GM12878 (cell line): ENCODE data around the gene BCAS4. TPM values are rescaled to one million over a fixed set of nuclear protein-coding genes. Genes with fewer than 3 reads are reported as not detected.

Experiments
- ATAC-seq: fragments of 200-7000 bp; cut with Tn5 transposase; 3 replicates; pipeline ENCODE4 v1.9.1; 2020; ENCODE audit warnings: mild to moderate bottlenecking, moderate library complexity
- BruUV-seq: library from RNA; stranded (reverse); fragments of 400-500 nt; replicated peaks from 2 replicates; lab custom pipeline; 2021; lab: Mats Ljungman, UMichigan
- CTCF ChIA-PET: fragments of 300-600 bp; sonication (Branson Sonifier 250); formaldehyde crosslinking; extraction: SDS; loops from one replicate; lab custom pipeline; 2021; ENCODE audit warnings: inconsistent platforms; lab: Yijun Ruan, JAX
- POLR2A ChIA-PET: fragments of 350-600 bp; formaldehyde crosslinking; extraction: SDS; loops from one replicate; lab custom pipeline; 2021; ENCODE audit warnings: inconsistent platforms; lab: Charles Lee
- RAD21 ChIA-PET: fragments of 300-600 bp; sonication (Branson Sonifier 250); formaldehyde crosslinking; loops from one replicate; lab custom pipeline; 2023; ENCODE audit warnings: antibody characterized with exemption; ENCODE audit not compliant: unreplicated experiment; lab: Charles Lee
- SMC1A ChIA-PET: fragments of 300-600 bp; sonication (Branson Sonifier 250); formaldehyde crosslinking; loops from one replicate; lab custom pipeline; 2023; ENCODE audit not compliant: unreplicated experiment, uncharacterized antibody; lab: Charles Lee
- DNase-seq: peaks from one replicate; pipeline ENCODE4 v3.0.0-alpha.2; 2011; ENCODE audit warnings: low read depth, low spot score
- FAIRE-seq: peaks from 3 replicates; lab custom pipeline; 2011; peaks lifted over from hg19 to GRCh38; lab: Jason Lieb, UNC
- H2AFZ ChIP-seq: 2 replicates; pipeline ENCODE4 v1.6.0; 2011; ENCODE audit warnings: low read depth, low read length, control low read depth; ENCODE audit not compliant: control insufficient read depth
- H3K27ac ChIP-seq: 2 replicates; pipeline ENCODE4 v1.5.1; 2011; ENCODE audit warnings: control low read depth; ENCODE audit not compliant: control insufficient read depth, insufficient read depth
- H3K27me3 ChIP-seq, 2 experiments: replicated peaks in 1 of 2; 2 replicates each; pipeline versions ENCODE4 v1.6.0 to v1.6.1; 2011; ENCODE audit warnings: low read length in 1 of 2; ENCODE audit not compliant: control insufficient read depth in 2 of 2, insufficient read depth in 2 of 2
- H3K36me3 ChIP-seq, 2 experiments: 2 replicates each; pipeline ENCODE4 v1.5.1; 2011; ENCODE audit warnings: low read length in 1 of 2; ENCODE audit not compliant: control insufficient read depth in 2 of 2, insufficient read depth in 2 of 2
- H3K4me1 ChIP-seq: 2 replicates; pipeline ENCODE4 v1.6.1; 2011; ENCODE audit warnings: mild to moderate bottlenecking, low read length, moderate library complexity, mixed read lengths; ENCODE audit not compliant: control insufficient read depth, insufficient read depth
- H3K4me2 ChIP-seq: 2 replicates; pipeline ENCODE4 v1.6.0; 2011; ENCODE audit warnings: control low read depth; ENCODE audit not compliant: control insufficient read depth, insufficient read depth
- H3K4me3 ChIP-seq: fragments of 200-600 bp; sonication (generic); 2 replicates; pipeline ENCODE4 v1.5.1; 2016
- H3K79me2 ChIP-seq: 2 replicates; pipeline ENCODE4 v1.6.0; 2011; ENCODE audit warnings: low read length; ENCODE audit not compliant: control insufficient read depth, insufficient read depth
- H3K9ac ChIP-seq: 2 replicates; pipeline ENCODE4 v1.8.0; 2011; ENCODE audit warnings: low read length, control low read depth, mixed read lengths; ENCODE audit not compliant: control insufficient read depth, insufficient read depth
- H3K9me3 ChIP-seq: replicated peaks from 3 replicates; pipeline ENCODE4 v1.5.1; 2011; ENCODE audit warnings: mild to moderate bottlenecking, low read length; ENCODE audit not compliant: control insufficient read depth, insufficient read depth
- H4K20me1 ChIP-seq: 2 replicates; pipeline ENCODE4 v1.6.0; 2011; ENCODE audit not compliant: control insufficient read depth, insufficient read depth
- ETV6 ChIP-seq, 2 experiments: fragments of 450-650 bp in 1 of 2; IDR thresholded peaks in 1 of 2; conservative IDR thresholded peaks in 1 of 2; 2 replicates each; pipeline ENCODE4 v1.6.1; 2014; ENCODE audit warnings: antibody characterized with exemption in 1 of 2, borderline replicate concordance in 1 of 2, low read depth in 1 of 2, mild to moderate bottlenecking in 1 of 2, moderate library complexity in 1 of 2
- IKZF2 ChIP-seq, 2 experiments: fragments of 450-650 bp; IDR thresholded peaks; 2 replicates each; pipeline ENCODE4 v1.6.1; 2017; ENCODE audit warnings: mild to moderate bottlenecking in 2 of 2, moderate library complexity in 2 of 2
- NFXL1 ChIP-seq: fragments of 450-650 bp; IDR thresholded peaks from 2 replicates; pipeline ENCODE4 v1.6.1; 2017; ENCODE audit warnings: antibody characterized with exemption, mild to moderate bottlenecking, borderline replicate concordance
- NR2C1 ChIP-seq: fragments of 450-650 bp; IDR thresholded peaks from 2 replicates; pipeline ENCODE4 v1.6.1; 2017; ENCODE audit warnings: antibody characterized with exemption, mild to moderate bottlenecking, moderate library complexity
- SMARCA5 ChIP-seq: fragments of 450-650 bp; IDR thresholded peaks from 2 replicates; pipeline ENCODE4 v1.6.1; 2017; ENCODE audit warnings: mild to moderate bottlenecking
- SP1 ChIP-seq: IDR thresholded peaks from one replicate; pipeline ENCODE4 v1.6.1; 2011; ENCODE audit warnings: low read depth, low read length
- WGBS: methylation state at CpG from one replicate; pipeline ENCODE4 v1.1.6; 2016; ENCODE audit warnings: low lambda C conversion rate; ENCODE audit not compliant: insufficient replicate concordance, insufficient coverage; ENCODE audit errors: missing lambda C conversion rate; 5-methylcytosine and 5-hydroxymethylcytosine counted together
- in situ Hi-C: fragments of 300-500 bp; cut with MboI; formaldehyde crosslinking; loops from 9 replicates; pipeline ENCODE4 v1.14.3; 2018; ENCODE audit warnings: mixed read lengths
- intact Hi-C: fragments of 100-400 bp; cut with micrococcal nuclease; formaldehyde crosslinking; loops from one replicate; pipeline ENCODE4 v1.14.2; 2022; ENCODE audit not compliant: unreplicated experiment
- polyA plus RNA-seq, 11 experiments: library from polyadenylated mRNA; depleted of rRNA in 4 of 11; unstranded in 6 of 11; stranded (reverse) in 5 of 11; fragments of >200 nt; fragmentation: Nextera tagmentation in 4 of 11; fragmentation: Illumina TruSeq in 1 of 11; extraction: Ambion mirVana in 4 of 11; extraction: Trizol in 1 of 11; gene quantifications; 1 replicate in 1 of 11; 2 replicates in 10 of 11; pipeline versions ENCODE4 v1.2.1 to v1.2.3, GENCODE V29; 2011 to 2016; ENCODE audit warnings: inconsistent platforms in 2 of 11, missing spikeins in 2 of 11, low read depth in 1 of 11
- total RNA-seq, 4 experiments: library from RNA; depleted of rRNA in 3 of 4; stranded (reverse); fragments of >200 nt in 3 of 4; fragmentation: Illumina TruSeq in 1 of 4; extraction: Trizol in 1 of 4; gene quantifications; 2 replicates each; pipeline versions ENCODE4 v1.2.1 to v1.2.3, GENCODE V29; 2013 to 2021

BCAS4 gene
- total and polyA plus RNA-seq, 10 of the 15 experiments (the other 5 are each of a cell fraction or from before 2014, with no cell fraction given): 14.8 to 214 (median 65.3) TPM

DNA sequence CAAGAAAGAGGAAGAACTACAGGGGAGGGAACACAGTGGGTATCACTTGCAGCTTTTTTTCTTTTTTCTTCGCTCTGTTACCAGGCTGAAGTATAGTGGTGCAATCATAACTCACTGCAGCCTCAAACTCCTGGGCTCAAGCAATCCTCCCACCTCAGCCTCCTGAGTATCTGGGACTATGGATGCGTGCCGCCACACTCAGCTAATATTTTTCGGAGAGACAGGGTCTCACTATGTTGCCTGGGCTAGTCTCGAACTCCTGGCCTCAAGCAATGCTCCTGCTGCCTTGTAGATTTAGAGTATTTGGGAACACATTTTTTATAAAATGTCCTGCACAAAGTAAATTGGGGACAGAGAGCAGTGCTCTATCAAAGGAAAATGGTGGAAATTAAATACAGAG lies 35.2 kb upstream of the BCAS4 start:
- Histone ChIP-seq H3K79me2 (no peaks in the 10 kb centered on the region), H3K36me3 (no peaks in the 10 kb centered on the region), H4K20me1 (no peaks in the 10 kb centered on the region), H3K9me3 (no peaks in the 10 kb centered on the region), H3K27me3 (no peaks in the 10 kb centered on the region), H2AFZ (no peak overlapping the region), H3K4me2 (no peak overlapping the region), H3K27ac (no peak overlapping the region), H3K9ac (no peak overlapping the region), H3K4me1 (no peaks in the 10 kb centered on the region), H3K4me3 (no peak overlapping the region)
- intact Hi-C loops: no loop called here
- CTCF ChIA-PET: no interaction called here
- no peak for ATAC-seq
- no TSS peak for BruUV-seq
- TF ChIP-seq SP1 (no peak), NFXL1 (0 out of 2 replicates have a peak, but pooled peaks have one; percentile 50)
- no peak for DNase-seq
- in situ Hi-C loops: no loop called here
- RAD21 ChIA-PET: no interaction called here
- 62% methylated on average over 5 of the region's 5 CpGs for WGBS
- no peak for FAIRE-seq
- POLR2A ChIA-PET: no interaction called here
- SMC1A ChIA-PET: no interaction called here

DNA sequence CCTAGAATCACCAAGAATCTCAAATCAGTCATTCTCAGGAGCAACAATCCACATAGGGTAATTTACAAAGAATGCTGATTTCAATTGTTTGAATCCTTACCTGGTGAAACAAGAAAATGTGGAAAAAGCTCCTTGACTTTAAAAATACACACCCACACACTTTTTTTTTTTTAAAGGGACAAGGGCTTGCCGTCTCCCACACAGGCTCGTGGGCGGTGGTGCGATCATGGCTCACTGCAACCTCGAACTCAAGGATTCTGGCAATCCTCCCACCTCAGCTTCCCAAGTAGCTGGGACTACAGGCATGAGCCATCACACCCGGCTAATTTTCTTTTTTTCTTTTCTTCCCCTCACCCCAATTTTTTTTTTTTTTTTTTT lies 32.8 kb upstream of the BCAS4 start:
- ATAC-seq (no peak), FAIRE-seq (no peak), DNase-seq (no peak)
- BruUV-seq: no TSS peak
- Histone ChIP-seq H3K27me3 (no peaks in the 10 kb centered on the region), H3K79me2 (no peaks in the 10 kb centered on the region), H4K20me1 (no peaks in the 10 kb centered on the region), H3K4me2 (no peak overlapping the region), H3K36me3 (no peaks in the 10 kb centered on the region), H3K9ac (no peak overlapping the region), H3K27ac (no peak overlapping the region), H3K4me1 (no peaks in the 10 kb centered on the region), H2AFZ (no peak overlapping the region), H3K4me3 (no peak overlapping the region), H3K9me3 (no peaks in the 10 kb centered on the region)
- no peak for TF ChIP-seq NR2C1
- no peak for TF ChIP-seq SMARCA5
- peak in 1 of 2 experiments; percentile 97; a peak in 1 of 4 replicates for TF ChIP-seq ETV6 (conservative IDR thresholded peaks at IDR 0.05 in 1 of 2, IDR thresholded peaks at IDR 0.05 in 1 of 2; ENCODE audit: borderline replicate concordance in 1 of 2, low read depth in 1 of 2)
- no peak for TF ChIP-seq IKZF2 (IDR thresholded peaks at IDR 0.05)
- TF ChIP-seq NFXL1: peak; percentile 4; the same call in 1 of the 2 replicates
- SMC1A ChIA-PET: no interaction called here
- POLR2A ChIA-PET: no interaction called here
- intact Hi-C loops: no loop called here
- in situ Hi-C loops: no loop called here
- RAD21 ChIA-PET: interaction anchor here (0.7 kb wide), 1 partner anchor 50 kb away, joined by 4 read pairs; no protein-coding TSS in a partner anchor
- 43% methylated on average over 6 of the region's 6 CpGs for WGBS
- CTCF ChIA-PET: interaction anchor here (1.2 kb wide), 1 partner anchor 13 kb away, joined by 3 read pairs; no protein-coding TSS in a partner anchor
